Stomach (tissue), 4 donors: Measurements from ENCODE around the gene ELOB.

ENCODE experiments used
- EP300 ChIP-seq: sonication (generic); formaldehyde crosslinking; IDR thresholded peaks from one replicate; pipeline ENCODE4 v1.6.1; 2017; ENCODE audit warnings: antibody characterized with exemption
- POLR2A ChIP-seq, 4 donors: fragments of 450-650 bp; IDR thresholded peaks; one replicate each; pipeline ENCODE4 v1.6.1; 2016; ENCODE audit warnings: antibody characterized with exemption in 4 of 4, control low read depth in 2 of 4, mild to moderate bottlenecking in 1 of 4, moderate library complexity in 1 of 4
- POLR2AphosphoS5 ChIP-seq, 3 donors: sonication (generic); formaldehyde crosslinking; IDR thresholded peaks; one replicate each; pipeline ENCODE4 v1.6.1; 2016; ENCODE audit warnings: antibody characterized with exemption in 3 of 3
- TF ChIP-seq, protein P1 (sequence below), 7 experiments: fragments of 450-650 bp in 4 of 7; fragments of 200-600 bp in 3 of 7; sonication (generic) in 3 of 7; IDR thresholded peaks; one replicate each; pipeline ENCODE4 v1.5.1; 2016 to 2019; ENCODE audit warnings: antibody characterized with exemption in 7 of 7, control low read depth in 2 of 7, mild to moderate bottlenecking in 1 of 7

DNA sequence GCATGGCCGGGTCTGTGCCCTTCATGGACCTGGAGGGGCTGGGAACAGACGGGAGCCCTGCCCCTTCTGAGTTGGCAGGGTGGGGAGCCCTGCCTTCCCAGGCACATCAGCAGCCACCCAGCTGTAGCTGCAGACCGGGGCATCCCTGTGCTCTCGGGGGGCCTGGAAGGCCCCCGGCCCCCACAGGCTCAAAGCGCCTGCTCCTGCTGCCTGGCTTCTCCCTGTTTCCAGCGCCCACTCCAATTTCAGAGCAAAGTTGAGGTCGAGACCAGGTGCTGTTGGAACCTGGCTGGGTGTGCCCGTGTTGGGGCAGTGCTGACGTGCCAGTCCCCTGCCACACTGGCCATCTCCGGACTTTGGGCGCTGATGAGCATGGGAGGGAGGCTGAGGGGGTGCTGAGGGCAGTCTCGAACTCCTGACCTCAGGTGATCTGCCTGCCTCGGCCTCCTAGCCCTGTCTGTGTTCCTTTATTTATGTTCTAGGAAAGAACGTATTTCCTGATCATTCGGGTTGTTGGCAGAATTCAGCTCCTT, 52.2 kb downstream of the ELOB start:
- TF ChIP-seq, protein P1, sequence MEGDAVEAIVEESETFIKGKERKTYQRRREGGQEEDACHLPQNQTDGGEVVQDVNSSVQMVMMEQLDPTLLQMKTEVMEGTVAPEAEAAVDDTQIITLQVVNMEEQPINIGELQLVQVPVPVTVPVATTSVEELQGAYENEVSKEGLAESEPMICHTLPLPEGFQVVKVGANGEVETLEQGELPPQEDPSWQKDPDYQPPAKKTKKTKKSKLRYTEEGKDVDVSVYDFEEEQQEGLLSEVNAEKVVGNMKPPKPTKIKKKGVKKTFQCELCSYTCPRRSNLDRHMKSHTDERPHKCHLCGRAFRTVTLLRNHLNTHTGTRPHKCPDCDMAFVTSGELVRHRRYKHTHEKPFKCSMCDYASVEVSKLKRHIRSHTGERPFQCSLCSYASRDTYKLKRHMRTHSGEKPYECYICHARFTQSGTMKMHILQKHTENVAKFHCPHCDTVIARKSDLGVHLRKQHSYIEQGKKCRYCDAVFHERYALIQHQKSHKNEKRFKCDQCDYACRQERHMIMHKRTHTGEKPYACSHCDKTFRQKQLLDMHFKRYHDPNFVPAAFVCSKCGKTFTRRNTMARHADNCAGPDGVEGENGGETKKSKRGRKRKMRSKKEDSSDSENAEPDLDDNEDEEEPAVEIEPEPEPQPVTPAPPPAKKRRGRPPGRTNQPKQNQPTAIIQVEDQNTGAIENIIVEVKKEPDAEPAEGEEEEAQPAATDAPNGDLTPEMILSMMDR (IDR thresholded peaks at IDR 0.05), result no peak
- TF ChIP-seq EP300 (no peak), POLR2AphosphoS5 (IDR thresholded peaks at IDR 0.05) (no peak), POLR2A (IDR thresholded peaks at IDR 0.05) (no peak)
